Mononuclear cell (primary cell): ENCODE measurements around the gene SHISA7. TPM values are rescaled to one million over a fixed set of nuclear protein-coding genes. Genes with fewer than 3 reads are reported as not detected.
A peak's percentile ranks its signal among the peaks of the same experiment; 100 is the strongest.

Experiments used
- H3K27me3 ChIP-seq: 2 replicates; pipeline ENCODE4 v1.6.0; 2011; ENCODE audit warnings: low read length, control low read depth; ENCODE audit not compliant: insufficient read depth
- H3K4me1 ChIP-seq: 2 replicates; pipeline ENCODE4 v1.5.1; 2011; ENCODE audit warnings: mild to moderate bottlenecking, low read length, control low read depth; ENCODE audit not compliant: insufficient read depth
- H3K4me3 ChIP-seq: 2 replicates; pipeline ENCODE4 v1.5.1; 2011; ENCODE audit warnings: mild to moderate bottlenecking, low read length, moderate library complexity
- H3K9me3 ChIP-seq: 2 replicates; pipeline ENCODE4 v1.5.1; 2011; ENCODE audit warnings: low read depth, mild to moderate bottlenecking, control low read depth, low read length
- total RNA-seq: library from RNA; depleted of rRNA; stranded (reverse); fragments of >200 nt; gene quantifications from one replicate; pipeline ENCODE4 v1.2.3, GENCODE V29; 2012

Gene SHISA7
- total RNA-seq, 1 donor, result not detected

DNA sequence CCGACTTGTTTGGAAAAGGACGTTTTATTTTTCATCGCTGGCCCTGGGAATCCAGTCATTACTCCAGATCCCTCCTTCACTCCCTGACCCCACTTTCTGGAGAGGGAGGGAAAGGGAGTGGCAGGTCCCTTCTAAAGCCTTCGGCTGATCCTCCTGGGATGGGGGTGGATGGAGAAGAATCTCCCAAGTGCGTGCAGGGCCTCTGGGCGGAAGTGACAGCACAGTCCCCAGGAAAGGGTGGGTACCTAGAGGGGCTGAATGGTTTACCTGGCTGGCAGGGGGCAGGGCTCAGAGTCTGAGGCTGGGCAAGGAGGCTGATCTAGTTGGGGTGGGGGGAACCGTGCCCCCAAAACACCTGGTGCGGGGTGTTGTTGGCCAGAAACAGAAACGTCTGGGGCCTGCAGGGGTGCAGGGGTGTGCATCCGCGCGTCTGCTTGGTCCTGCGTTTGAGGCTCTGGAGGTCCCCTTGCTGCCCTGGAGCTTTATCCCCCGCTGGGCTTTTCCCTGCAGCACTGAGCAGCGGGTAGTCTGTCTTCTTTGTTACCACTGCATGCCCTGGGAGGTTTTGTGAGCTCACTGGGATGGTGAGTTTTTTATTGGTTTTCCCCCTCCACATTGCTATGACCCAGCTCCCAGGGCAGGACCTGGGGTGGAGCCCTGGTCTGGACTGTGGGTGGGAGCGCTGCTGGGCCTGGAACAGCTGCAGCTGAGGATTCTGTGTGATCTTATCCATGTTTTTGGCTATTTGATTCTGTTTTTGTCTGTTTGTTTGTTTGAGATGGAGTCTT, 30.3 kb upstream of the SHISA7 start:
- peaks cover 21% of the 10 kb centered on the region for H3K4me1 ChIP-seq
- H3K9me3 ChIP-seq, result no peaks in the 10 kb centered on the region
- no peaks in the 10 kb centered on the region for H3K27me3 ChIP-seq
- no peak overlapping the region for H3K4me3 ChIP-seq

DNA sequence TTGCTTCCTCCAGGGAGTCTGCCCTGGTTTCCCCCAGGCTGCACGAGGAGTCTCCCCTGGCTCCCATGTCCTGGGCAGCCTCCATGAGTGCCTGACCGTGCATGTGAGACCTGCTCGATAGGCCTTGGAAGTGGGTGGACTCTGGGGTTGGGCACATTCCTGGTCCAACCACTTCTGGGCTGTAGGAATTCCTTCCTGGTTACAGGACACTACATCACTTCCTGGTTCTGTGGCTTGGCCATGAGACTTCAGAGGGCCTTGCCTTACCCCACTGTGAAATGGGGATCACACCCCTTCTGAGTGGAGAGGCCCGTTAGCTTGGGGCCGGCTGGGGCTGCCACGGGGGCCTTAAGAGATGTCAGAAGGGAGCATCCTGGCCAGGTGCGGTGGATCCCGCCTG, 29.4 kb upstream of the SHISA7 start:
- Histone ChIP-seq H3K27me3 (no peaks in the 10 kb centered on the region), H3K4me1 (peaks cover 17% of the 10 kb centered on the region), H3K9me3 (no peaks in the 10 kb centered on the region), H3K4me3 (no peak overlapping the region)

DNA sequence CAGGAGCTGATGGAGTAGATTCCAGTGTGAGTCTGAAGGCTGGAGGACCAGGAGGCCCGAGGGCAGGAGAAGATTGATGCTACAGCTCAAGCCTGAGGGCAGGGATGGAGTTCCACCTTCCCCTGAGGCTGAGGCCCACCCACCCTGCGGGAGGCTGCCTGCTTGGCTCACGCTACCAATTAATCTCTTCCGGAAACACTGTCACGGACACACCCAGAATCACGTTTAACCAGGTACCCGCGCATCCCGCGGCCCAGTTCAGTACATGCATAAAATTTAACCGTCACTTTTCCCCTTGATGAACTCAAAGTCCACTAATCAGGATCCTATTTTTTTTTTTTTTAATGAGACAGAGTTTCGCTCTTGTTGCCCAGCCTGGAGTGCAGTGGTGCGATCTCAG, 28.2 kb upstream of the SHISA7 start:
- Histone ChIP-seq H3K9me3 (no peaks in the 10 kb centered on the region), H3K27me3 (no peaks in the 10 kb centered on the region), H3K4me1 (peaks cover 11% of the 10 kb centered on the region), H3K4me3 (no peak overlapping the region)

- Histone ChIP-seq H3K4me1 (peaks cover 4% of the 10 kb centered on the region), H3K4me3 (no peak overlapping the region), H3K27me3 (no peaks in the 10 kb centered on the region), H3K9me3 (no peaks in the 10 kb centered on the region)
These were observed 24.9 kb upstream of the SHISA7 start for GRCh38 chr19:55468054-55468393.

DNA sequence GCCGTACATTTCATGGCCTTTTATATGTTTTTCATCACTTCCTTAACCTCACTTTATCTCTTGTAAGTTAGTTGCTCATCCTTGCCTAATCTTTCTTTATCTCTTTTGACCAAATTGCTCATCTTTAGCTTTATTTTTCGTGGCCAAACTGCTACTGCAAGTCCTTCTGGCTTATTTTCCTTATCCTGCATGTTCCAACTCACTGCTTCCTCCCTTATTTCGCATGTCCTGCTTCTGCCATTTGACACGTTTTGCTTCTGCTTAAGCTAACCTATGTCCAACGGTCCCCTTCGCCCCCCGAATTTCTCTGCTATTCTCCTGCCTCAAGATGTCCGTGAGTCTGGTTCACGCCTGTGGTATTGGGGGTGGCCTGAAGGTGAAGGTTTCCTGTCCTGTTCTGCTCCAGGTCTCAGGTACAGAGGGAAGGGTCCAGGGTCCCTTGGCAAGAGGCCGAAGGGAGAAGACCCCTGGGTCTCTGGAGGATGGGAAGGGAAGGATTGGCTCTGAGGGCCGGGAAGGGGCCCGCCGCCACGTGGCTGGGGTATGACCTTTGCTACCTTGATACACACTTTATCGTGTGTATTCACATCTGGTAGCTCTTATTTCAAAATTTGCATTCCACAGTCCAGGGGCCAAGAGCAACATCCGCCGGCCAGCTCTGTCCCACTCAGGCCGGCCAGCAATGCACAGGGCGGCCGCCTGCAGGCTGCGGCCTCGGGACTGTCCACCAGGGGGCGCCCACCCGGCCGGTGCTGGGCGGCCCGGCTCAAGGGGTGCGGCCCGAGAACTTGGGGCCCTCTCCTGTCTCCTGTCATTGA, 24.3 kb upstream of the SHISA7 start:
- H3K27me3 ChIP-seq, result no peaks in the 10 kb centered on the region
- H3K4me1 ChIP-seq, result peaks cover 6% of the 10 kb centered on the region
- H3K4me3 ChIP-seq, result no peak overlapping the region

DNA sequence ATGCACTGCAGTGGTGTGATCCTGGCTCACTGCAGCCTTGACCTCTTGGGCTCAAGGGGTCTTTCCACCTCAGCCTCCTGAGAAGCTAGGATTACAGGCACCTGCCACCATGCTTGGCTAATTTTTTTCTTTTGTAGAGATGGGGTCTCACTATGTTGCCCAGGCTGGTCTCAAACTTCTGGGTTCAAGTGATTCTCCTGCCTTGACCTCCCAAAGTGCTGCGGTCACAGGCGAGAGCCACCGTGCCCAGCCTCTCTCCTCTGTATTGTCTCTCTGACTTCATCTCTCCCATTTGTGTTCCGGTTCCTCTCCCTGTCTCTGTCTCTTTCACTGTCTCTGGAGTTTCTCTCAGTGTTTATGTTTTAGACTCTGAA, 23.1 kb upstream of the SHISA7 start:
- Histone ChIP-seq H3K4me3 (no peak overlapping the region), H3K27me3 (no peaks in the 10 kb centered on the region), H3K9me3 (no peaks in the 10 kb centered on the region), H3K4me1 (peaks cover 13% of the 10 kb centered on the region)

More for the DNA sequence above, 24.3 kb upstream of the SHISA7 start:
- H3K9me3 ChIP-seq, result no peaks in the 10 kb centered on the region

DNA sequence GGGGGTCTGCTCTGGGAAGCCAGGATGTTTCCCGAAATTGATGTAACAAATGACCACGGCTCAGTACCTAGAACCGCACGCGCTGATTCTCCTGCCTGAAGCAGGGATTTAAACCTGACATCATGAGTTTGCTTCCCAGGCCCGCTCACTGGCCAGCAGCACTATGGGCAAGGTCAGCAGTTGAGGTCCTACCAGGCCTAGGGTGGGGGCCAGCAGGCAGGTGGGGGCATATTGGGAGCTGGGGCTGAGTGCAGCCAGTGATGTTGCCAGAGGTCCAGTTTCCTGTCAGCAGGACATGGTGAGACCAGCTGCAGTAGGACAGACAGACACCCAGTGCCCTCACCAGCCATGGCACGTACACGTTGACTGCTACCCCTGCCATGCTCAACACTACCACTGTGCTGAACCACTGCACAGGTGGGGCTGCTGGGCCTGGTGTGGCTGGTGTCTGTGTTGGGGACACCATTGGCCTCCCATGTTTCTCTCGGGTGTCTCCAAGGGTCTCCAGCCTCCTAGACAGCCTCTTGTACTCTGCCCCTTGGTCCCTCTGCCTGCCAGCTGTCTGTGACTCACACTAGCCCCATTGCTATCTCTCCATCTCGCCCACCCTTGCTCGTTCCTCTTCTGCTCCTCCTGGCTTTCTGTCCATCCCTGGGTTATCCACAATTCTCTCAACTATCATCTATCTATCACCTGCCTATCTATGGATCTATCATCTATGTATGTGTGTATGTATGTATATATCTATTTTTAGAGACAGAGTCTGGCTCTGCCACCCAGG, 22.6 kb upstream of the SHISA7 start:
- no peaks in the 10 kb centered on the region for H3K27me3 ChIP-seq
- H3K4me1 ChIP-seq, result peaks cover 19% of the 10 kb centered on the region
- H3K9me3 ChIP-seq, result no peaks in the 10 kb centered on the region
- no peak overlapping the region for H3K4me3 ChIP-seq

- peaks cover 23% of the 10 kb centered on the region for H3K4me1 ChIP-seq
- no peaks in the 10 kb centered on the region for H3K9me3 ChIP-seq
- H3K4me3 ChIP-seq, result no peak within 1 kb of the TSS
- no peaks in the 10 kb centered on the region for H3K27me3 ChIP-seq
These were observed 21.6 kb upstream of the SHISA7 start, which contains the start of gene C19orf85 for GRCh38 chr19:55464662-55465054. TSS of gene C19orf85 (minus strand) at chr19:55464751. CDS start at chr19:55464554, 197 bp downstream.

DNA sequence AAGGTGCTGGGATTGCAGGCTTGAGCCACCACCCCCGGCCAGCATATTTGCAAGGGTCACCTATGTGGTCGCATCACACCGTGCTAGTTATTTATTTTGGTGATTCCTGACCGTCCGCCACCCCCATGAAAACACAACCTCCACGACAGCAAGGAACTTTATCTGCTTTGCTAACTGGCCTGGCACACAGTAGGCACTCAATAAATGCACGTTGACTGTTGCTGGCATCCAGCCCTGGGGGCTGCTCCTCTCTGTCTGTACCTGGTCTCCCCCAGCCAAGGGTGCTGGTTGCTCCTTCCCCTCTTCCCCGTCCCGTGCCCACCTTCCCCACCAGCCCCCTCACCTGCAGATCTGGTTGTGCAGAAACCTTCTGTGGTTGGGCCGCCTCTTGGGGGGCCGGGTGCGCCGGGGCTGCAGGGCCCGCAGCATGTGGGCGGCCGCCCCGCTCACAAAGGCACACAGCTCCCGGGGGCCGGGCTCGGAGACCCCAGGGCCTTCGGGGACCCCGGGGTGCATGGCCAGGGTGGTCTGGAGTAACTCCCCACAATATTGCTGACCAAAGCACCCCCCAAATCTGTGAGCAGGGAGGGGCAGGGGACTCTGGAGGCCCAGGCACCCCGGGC, 21.1 kb upstream of the SHISA7 start:
- Histone ChIP-seq H3K4me3 (no peak overlapping the region), H3K9me3 (no peaks in the 10 kb centered on the region), H3K4me1 (peaks cover 23% of the 10 kb centered on the region), H3K27me3 (no peaks in the 10 kb centered on the region)

- no peak overlapping the region for H3K4me3 ChIP-seq
- no peaks in the 10 kb centered on the region for H3K27me3 ChIP-seq
- H3K9me3 ChIP-seq, result no peaks in the 10 kb centered on the region
- H3K4me1 ChIP-seq, result peaks cover 23% of the 10 kb centered on the region
These were observed 20.5 kb upstream of the SHISA7 start for GRCh38 chr19:55463583-55464031.

DNA sequence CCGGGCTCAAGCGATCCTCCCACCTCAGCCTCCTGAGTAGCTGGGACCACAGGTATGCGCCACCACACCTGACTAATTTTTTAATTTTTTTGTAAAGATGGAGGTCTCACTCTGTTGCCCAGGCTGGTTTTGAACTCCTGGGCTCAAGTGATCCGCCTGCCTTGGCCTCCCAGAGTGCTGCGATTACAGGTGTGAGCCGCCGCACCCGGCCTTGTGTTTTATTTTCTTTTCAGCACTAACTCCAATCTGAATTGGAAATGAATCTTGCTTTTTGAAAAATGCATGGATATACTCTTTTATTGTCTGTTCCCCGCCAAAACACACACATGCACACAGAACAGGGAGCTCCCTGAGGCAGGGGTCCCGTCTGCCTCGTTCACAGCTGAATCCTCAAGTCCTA, 19.6 kb upstream of the SHISA7 start:
- Histone ChIP-seq H3K4me3 (no peak overlapping the region), H3K27me3 (no peaks in the 10 kb centered on the region), H3K4me1 (peaks cover 19% of the 10 kb centered on the region), H3K9me3 (no peaks in the 10 kb centered on the region)

- H3K9me3 ChIP-seq, result no peaks in the 10 kb centered on the region
- H3K4me1 ChIP-seq, result peaks cover 19% of the 10 kb centered on the region
- H3K4me3 ChIP-seq, result peak overlapping the region; percentile 49
- no peaks in the 10 kb centered on the region for H3K27me3 ChIP-seq
These were observed 19.0 kb upstream of the SHISA7 start for GRCh38 chr19:55461974-55462626.

DNA sequence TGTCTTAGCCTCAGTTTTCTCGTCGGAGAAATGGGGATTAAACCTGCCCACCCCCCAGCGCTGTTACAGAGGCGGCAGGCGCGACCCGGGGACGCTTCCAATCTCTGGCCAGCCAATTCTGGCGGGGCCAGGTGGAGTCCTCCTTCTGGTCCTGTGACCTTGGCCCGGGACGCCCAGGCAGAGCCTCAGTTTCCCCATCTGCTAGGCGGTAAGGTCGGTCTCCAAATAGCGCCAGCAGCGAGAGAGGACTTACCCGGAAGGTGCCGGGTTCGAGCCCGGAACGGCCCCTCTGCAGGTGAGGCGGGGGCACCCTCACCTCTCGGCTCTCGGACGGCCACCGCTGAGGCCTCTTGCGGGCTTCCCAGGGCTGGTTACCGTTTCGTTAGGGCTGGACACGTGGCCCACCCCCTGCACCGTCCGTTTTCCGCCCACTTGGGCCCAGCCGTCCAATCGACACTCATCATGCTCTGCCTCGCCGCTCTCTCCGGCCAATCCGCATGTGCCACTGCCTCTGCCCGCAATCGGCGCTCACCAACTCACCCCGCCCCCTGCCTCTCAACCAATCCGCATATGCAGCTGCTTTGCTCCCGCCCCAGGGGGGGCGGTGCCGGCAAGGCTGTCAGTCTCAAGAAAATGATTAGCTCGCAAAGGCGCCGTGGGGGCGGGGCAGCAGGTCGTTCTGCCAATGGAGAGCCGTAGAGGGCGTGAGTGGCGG, 18.3 kb upstream of the SHISA7 start, which contains the start of gene ISOC2:
ISOC2 (minus strand) TSS at position 384 of the 715 bp plus-strand sequence. CDS start 5,156 bp downstream, outside the sequence.
- no peaks in the 10 kb centered on the region for H3K27me3 ChIP-seq
- peak within 1 kb of the TSS; percentile 71 for H3K4me3 ChIP-seq
- peaks cover 19% of the 10 kb centered on the region for H3K4me1 ChIP-seq

More for the DNA sequence above, 18.3 kb upstream of the SHISA7 start, which contains the start of gene ISOC2:
- H3K9me3 ChIP-seq, result no peaks in the 10 kb centered on the region
